Naive thymus-derived CD4-positive, alpha-beta T cell (primary cell): ENCODE measurements around the gene AMOTL1. TPM values are rescaled to one million over a fixed set of nuclear protein-coding genes. Genes with fewer than 3 reads are reported as not detected.

Source experiments
- ATAC-seq: fragments of 150-1000 bp; cut with Tn5 transposase; 2 replicates; pipeline ENCODE4 v1.10.0; 2021; ENCODE audit warnings: mild to moderate bottlenecking, moderate library complexity
- CTCF ChIA-PET: fragments of 350-600 bp; sonication (Branson Sonifier 250); formaldehyde crosslinking; loops from one replicate; lab custom pipeline; 2021; ENCODE audit warnings: antibody characterized with exemption; lab: Charles Lee
- POLR2A ChIA-PET: fragments of 350-600 bp; sonication (Branson Sonifier 250); formaldehyde crosslinking; loops from one replicate; lab custom pipeline; 2021; ENCODE audit warnings: antibody characterized with exemption, inconsistent platforms; lab: Charles Lee
- DNase-seq, 9 donors: peaks; one replicate each; pipeline versions ENCODE4 v3.0.0 to v3.0.0-alpha.2; 2020 to 2022; ENCODE audit warnings: mixed read lengths in 1 of 9
- H3K27ac ChIP-seq: one replicate; pipeline ENCODE4 v1.7.0; 2013; ENCODE audit warnings: mild to moderate bottlenecking, low read depth, low read length, moderate library complexity
- H3K27me3 ChIP-seq, 2 donors: one replicate each; pipeline ENCODE4 v1.7.0; 2013; ENCODE audit warnings: low read length in 2 of 2, mild to moderate bottlenecking in 2 of 2, moderate library complexity in 2 of 2; ENCODE audit not compliant: control insufficient read depth in 2 of 2, insufficient read depth in 2 of 2
- H3K36me3 ChIP-seq, 3 experiments: 1 replicate in 2 of 3; 2 replicates in 1 of 3; pipeline ENCODE4 v1.7.0; 2013; ENCODE audit warnings: low read length in 3 of 3, mild to moderate bottlenecking in 3 of 3, moderate library complexity in 1 of 3; ENCODE audit not compliant: insufficient read depth in 3 of 3, control insufficient read depth in 2 of 3
- H3K4me1 ChIP-seq, 2 donors: one replicate each; pipeline ENCODE4 v1.7.0; 2013; ENCODE audit warnings: low read length in 2 of 2, mild to moderate bottlenecking in 2 of 2, moderate library complexity in 1 of 2; ENCODE audit not compliant: control insufficient read depth in 2 of 2, insufficient read depth in 2 of 2
- H3K4me3 ChIP-seq: 2 replicates; pipeline ENCODE4 v1.7.0; 2013; ENCODE audit warnings: mild to moderate bottlenecking, low read length
- H3K9me3 ChIP-seq, 3 experiments: 1 replicate in 2 of 3; 2 replicates in 1 of 3; pipeline ENCODE4 v1.7.0; 2013; ENCODE audit warnings: low read length in 3 of 3; ENCODE audit not compliant: control insufficient read depth in 2 of 3
- H3K27ac Mint-ChIP-seq, 9 donors: one replicate each; pipeline ENCODE4 v1.8.0; 2020 to 2022; ENCODE audit warnings: mixed read lengths in 9 of 9, mild to moderate bottlenecking in 8 of 9, moderate library complexity in 5 of 9, inconsistent platforms in 2 of 9
- H3K27me3 Mint-ChIP-seq, 5 donors: one replicate each; pipeline ENCODE4 v1.8.0; 2021 to 2022; ENCODE audit warnings: mixed read lengths in 5 of 5, mild to moderate bottlenecking in 1 of 5
- H3K36me3 Mint-ChIP-seq, 5 donors: one replicate each; pipeline ENCODE4 v1.8.0; 2020 to 2022; ENCODE audit warnings: mixed read lengths in 5 of 5, mild to moderate bottlenecking in 3 of 5, inconsistent platforms in 1 of 5
- H3K4me1 Mint-ChIP-seq, 7 donors: one replicate each; pipeline ENCODE4 v1.8.0; 2020 to 2022; ENCODE audit warnings: mixed read lengths in 7 of 7, mild to moderate bottlenecking in 3 of 7, inconsistent platforms in 1 of 7
- H3K4me3 Mint-ChIP-seq, 10 donors: one replicate each; pipeline ENCODE4 v1.8.0; 2020 to 2022; ENCODE audit warnings: mild to moderate bottlenecking in 10 of 10, mixed read lengths in 10 of 10, moderate library complexity in 6 of 10, inconsistent platforms in 2 of 10
- H3K9me3 Mint-ChIP-seq, 11 donors: one replicate each; pipeline ENCODE4 v1.8.0; 2020 to 2022; ENCODE audit warnings: mixed read lengths in 11 of 11, mild to moderate bottlenecking in 4 of 11, inconsistent platforms in 1 of 11, moderate library complexity in 1 of 11
- intact Hi-C, 2 donors: fragments of 100-400 bp; cut with micrococcal nuclease; formaldehyde crosslinking; loops; one replicate each; pipeline ENCODE4 v1.15.1; 2023
- polyA plus RNA-seq, 2 donors: library from polyadenylated mRNA; unstranded; fragments of 300-500 nt; fragmentation: Illumina TruSeq; gene quantifications; one replicate each; pipeline ENCODE4 v1.2.3, GENCODE V29; 2021
- total RNA-seq, 6 experiments: library from RNA in 5 of 6; stranded (reverse) in 5 of 6; gene quantifications; 1 replicate in 5 of 6; 2 replicates in 1 of 6; pipeline ENCODE4 v1.2.3 and lab custom pipeline; 2021 to 2026

The AMOTL1 gene
- total and polyA plus RNA-seq, 7 experiments from 2014 or later = 0.05 to 6.3 (median 0.27) TPM; not detected in 2

DNA sequence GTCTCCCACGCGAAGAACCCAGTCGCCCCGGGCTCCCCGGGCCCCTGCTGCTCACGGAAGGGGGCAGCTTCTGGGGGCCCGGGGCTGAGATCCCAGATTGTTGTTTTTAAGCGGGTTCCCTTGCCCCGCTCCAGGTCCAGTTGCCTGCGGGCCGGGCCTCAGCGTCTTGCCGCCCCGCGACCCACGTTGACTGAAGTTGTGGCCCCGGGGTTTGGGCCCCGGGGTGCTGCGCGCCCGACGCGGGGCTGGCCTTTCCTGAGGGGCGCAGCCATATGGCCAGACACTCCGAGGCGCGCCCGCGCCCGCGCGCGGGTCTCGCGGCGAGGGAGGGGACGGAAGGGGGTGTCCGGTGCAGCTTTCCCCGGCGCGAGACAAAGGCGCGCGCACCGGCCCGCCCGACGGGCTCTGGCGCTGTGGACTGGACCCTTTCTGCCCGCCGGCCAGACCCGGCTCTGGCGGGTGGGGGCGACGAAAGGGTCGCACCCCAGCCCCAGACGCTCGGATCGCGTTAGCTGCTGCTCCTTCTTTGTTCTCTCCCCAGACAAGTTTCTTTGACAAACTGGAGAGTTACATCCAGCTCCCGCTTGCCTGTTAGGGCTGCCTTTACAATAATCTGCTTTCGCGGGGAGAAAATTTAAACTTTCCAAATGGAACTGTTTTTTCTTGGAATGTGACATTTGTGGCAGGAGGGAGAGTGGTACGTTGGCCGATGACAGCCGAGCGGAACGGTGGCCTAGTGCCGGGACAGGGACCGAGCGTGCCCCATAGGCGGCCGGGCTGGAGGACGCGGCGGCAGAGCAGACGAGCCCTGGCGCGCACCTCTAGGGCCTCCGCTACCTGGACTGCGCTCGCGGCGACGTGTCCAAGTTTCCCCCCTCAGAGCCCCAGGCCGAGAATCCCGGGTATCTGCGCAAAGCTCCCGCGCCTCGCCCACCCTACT is 716 bp downstream of the AMOTL1 start:
- peaks cover 0 to 4% (median 0%) of the 10 kb centered on the region in 5 donors for H3K36me3 Mint-ChIP-seq
- no peaks in the 10 kb centered on the region for H3K4me1 ChIP-seq
- H3K9me3 ChIP-seq = no peaks in the 10 kb centered on the region
- peak overlapping the region in 1 of 9 donors; percentile 66 for H3K27ac Mint-ChIP-seq
- no peaks in the 10 kb centered on the region for H3K27me3 ChIP-seq
- H3K36me3 ChIP-seq = no peaks in the 10 kb centered on the region
- DNase-seq = peak in 4 of 9 donors; percentile 6 to 25 (median 8)
- H3K4me3 Mint-ChIP-seq = peak overlapping the region; percentile 45 to 87 (median 78)
- ATAC-seq = peak; percentile 43
- ChIA-PET CTCF (no interaction called here), POLR2A (no interaction called here)
- H3K9me3 Mint-ChIP-seq = peaks cover 0 to 4% (median 0%) of the 10 kb centered on the region in 11 donors
- intact Hi-C loops = loop anchor here in 1 of 2 donors (5.0 kb wide), 1 partner anchor 147 kb away; no protein-coding TSS in a partner anchor
- peaks cover 45 to 49% (median 46%) of the 10 kb centered on the region in 5 donors for H3K27me3 Mint-ChIP-seq
- H3K27ac ChIP-seq = no peak overlapping the region
- H3K4me1 Mint-ChIP-seq = peaks cover 5 to 19% (median 13%) of the 10 kb centered on the region in 7 donors
- H3K4me3 ChIP-seq = no peak overlapping the region

DNA sequence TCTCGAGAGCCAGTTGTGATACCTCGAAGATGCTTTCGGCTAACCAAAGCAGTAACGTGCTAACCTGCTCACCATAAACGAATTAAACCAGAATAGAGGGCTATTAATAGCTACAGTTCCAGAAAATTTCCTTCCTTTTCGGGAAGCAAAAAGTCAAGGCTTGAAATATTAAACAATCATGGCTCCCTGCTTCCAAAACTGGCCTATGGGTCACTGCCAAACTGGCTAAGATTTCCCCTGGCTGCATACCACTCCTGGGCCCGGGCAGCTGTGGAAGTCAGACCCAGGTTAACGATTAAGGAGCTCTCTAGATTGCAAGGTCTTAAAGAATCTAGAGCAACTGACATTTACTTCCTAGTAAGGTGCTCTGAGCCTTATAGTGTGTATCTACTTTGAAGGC is 1.7 kb downstream of the AMOTL1 start:
- CTCF ChIA-PET = no interaction called here

DNA sequence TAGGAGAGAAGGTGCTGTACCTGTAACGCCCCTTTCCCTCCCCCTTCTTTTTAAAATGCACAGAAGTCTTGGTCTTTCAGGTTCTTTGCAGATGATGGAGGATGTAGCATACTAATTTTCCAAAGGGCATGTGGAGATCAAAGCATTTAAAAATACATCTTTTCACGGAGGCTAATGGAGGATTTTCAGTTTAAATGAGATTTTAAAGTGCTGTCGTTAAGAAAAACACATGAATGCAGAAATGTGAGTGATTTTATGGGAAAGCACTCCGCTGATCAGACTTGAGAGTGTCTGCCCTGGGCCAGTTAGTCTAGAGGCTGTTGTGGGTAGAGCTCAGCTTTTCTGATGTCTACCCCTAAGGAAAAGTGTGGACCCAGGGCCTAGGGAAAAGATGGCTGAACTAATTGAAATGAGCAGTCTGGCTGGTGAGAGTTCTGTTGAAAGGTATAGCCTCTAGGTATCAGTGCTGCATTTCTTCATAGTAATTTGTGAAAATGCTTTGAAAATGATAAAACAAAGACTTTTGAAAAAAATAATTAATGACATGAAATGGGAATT is 2.5 kb downstream of the AMOTL1 start:
- Histone ChIP-seq H3K27me3 (no peaks in the 10 kb centered on the region), H3K36me3 (no peaks in the 10 kb centered on the region), H3K4me1 (no peaks in the 10 kb centered on the region), H3K9me3 (no peaks in the 10 kb centered on the region), H3K4me3 (no peak overlapping the region), H3K27ac (no peak overlapping the region)
- peaks cover 0 to 4% (median 0%) of the 10 kb centered on the region in 5 donors for H3K36me3 Mint-ChIP-seq
- ATAC-seq (no peak), DNase-seq (no peak)
- intact Hi-C loops = no loop called here
- ChIA-PET POLR2A (no interaction called here), CTCF (no interaction called here)
- no peak overlapping the region for H3K27ac Mint-ChIP-seq
- peaks cover 0 to 4% (median 0%) of the 10 kb centered on the region in 11 donors for H3K9me3 Mint-ChIP-seq
- peaks cover 5 to 19% (median 13%) of the 10 kb centered on the region in 7 donors for H3K4me1 Mint-ChIP-seq
- H3K4me3 Mint-ChIP-seq = peak overlapping the region in 1 of 10 donors; percentile 4
- peaks cover 48 to 63% (median 57%) of the 10 kb centered on the region in 5 donors for H3K27me3 Mint-ChIP-seq

More for the DNA sequence above, 1.7 kb downstream of the AMOTL1 start:
- no peak for ATAC-seq
- Histone ChIP-seq H3K4me1 (no peaks in the 10 kb centered on the region), H3K27me3 (no peaks in the 10 kb centered on the region), H3K9me3 (no peaks in the 10 kb centered on the region), H3K36me3 (no peaks in the 10 kb centered on the region), H3K4me3 (no peak overlapping the region), H3K27ac (no peak overlapping the region)
- Mint-ChIP-seq H3K9me3 (peaks cover 0 to 4% (median 0%) of the 10 kb centered on the region in 11 donors), H3K36me3 (peaks cover 0 to 4% (median 0%) of the 10 kb centered on the region in 5 donors), H3K4me3 (peak overlapping the region in 9 of 10 donors; percentile 8 to 87 (median 76)), H3K27me3 (peaks cover 48 to 59% (median 53%) of the 10 kb centered on the region in 5 donors), H3K4me1 (peaks cover 5 to 19% (median 13%) of the 10 kb centered on the region in 7 donors), H3K27ac (no peak overlapping the region)
- no peak for DNase-seq
- intact Hi-C loops = loop anchor here in 1 of 2 donors (5.0 kb wide), 1 partner anchor 148 kb away; no protein-coding TSS in a partner anchor
- POLR2A ChIA-PET = no interaction called here

DNA sequence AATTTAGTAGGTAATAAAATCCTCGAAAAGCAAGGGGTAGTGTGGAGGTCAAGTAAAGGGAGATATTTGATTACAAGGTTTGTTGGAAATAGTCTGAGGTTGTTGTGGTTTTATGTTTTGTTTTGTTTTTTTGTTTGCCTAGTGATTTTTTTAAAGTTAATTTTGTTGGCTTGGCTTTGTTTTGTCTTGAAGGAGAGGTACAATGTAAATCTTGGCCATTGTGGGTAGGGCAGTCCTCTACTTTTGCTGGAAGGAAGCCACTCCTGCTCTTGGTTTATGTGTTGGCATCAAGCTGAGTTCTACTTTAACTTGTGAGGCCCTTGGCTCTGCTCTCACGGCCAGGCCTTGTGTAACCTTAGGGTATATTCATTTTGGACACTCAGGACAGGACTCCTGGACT is 3.2 kb downstream of the AMOTL1 start:
- DNase-seq (no peak), ATAC-seq (no peak)
- CTCF ChIA-PET = interaction anchor here (0.8 kb wide), 1 partner anchor 17 kb away, joined by 3 read pairs; no protein-coding TSS in a partner anchor
- no peaks in the 10 kb centered on the region for H3K27me3 ChIP-seq
- intact Hi-C loops = no loop called here
- H3K4me1 ChIP-seq = no peaks in the 10 kb centered on the region
- H3K9me3 ChIP-seq = no peaks in the 10 kb centered on the region
- Mint-ChIP-seq H3K4me3 (no peak overlapping the region), H3K27ac (no peak overlapping the region), H3K36me3 (peaks cover 0 to 4% (median 0%) of the 10 kb centered on the region in 5 donors), H3K4me1 (peaks cover 5 to 21% (median 15%) of the 10 kb centered on the region in 7 donors), H3K27me3 (peaks cover 48 to 63% (median 57%) of the 10 kb centered on the region in 5 donors), H3K9me3 (peaks cover 0 to 4% (median 0%) of the 10 kb centered on the region in 11 donors)
- no peaks in the 10 kb centered on the region for H3K36me3 ChIP-seq
- H3K27ac ChIP-seq = no peak overlapping the region
- H3K4me3 ChIP-seq = no peak overlapping the region
- POLR2A ChIA-PET = no interaction called here

DNA sequence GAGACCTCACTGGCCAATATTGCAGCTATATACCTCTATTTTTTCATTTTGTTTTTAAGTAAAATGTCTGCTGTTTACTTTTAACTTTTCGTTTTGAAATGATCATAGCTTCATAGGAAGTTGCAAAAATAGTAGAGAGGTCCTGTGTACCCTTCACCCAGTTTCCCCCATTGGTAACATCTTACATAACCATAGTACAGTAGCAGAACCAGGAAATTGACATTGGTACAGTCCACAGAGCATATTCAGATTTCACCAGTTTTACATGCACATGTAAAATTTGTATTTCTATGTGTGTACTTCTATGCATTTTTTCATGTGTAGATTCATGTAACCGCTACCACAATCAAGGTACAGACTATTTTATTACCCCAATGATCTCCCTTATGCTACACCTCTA is 3.8 kb downstream of the AMOTL1 start:
- H3K36me3 Mint-ChIP-seq = peaks cover 0 to 4% (median 0%) of the 10 kb centered on the region in 5 donors
- H3K27me3 Mint-ChIP-seq = peaks cover 48 to 63% (median 57%) of the 10 kb centered on the region in 5 donors
- Histone ChIP-seq H3K9me3 (no peaks in the 10 kb centered on the region), H3K27me3 (no peaks in the 10 kb centered on the region), H3K27ac (no peak overlapping the region), H3K4me3 (no peak overlapping the region), H3K36me3 (no peaks in the 10 kb centered on the region), H3K4me1 (no peaks in the 10 kb centered on the region)
- peaks cover 5 to 23% (median 16%) of the 10 kb centered on the region in 7 donors for H3K4me1 Mint-ChIP-seq
- CTCF ChIA-PET = interaction anchor here (0.8 kb wide), 1 partner anchor 16 kb away, joined by 3 read pairs; no protein-coding TSS in a partner anchor
- ATAC-seq = no peak
- peaks cover 0 to 4% (median 0%) of the 10 kb centered on the region in 11 donors for H3K9me3 Mint-ChIP-seq
- POLR2A ChIA-PET = interaction anchor here (0.7 kb wide), 1 partner anchor 48 kb away, joined by 3 read pairs; no protein-coding TSS in a partner anchor
- DNase-seq = no peak
- H3K4me3 Mint-ChIP-seq = no peak overlapping the region
- H3K27ac Mint-ChIP-seq = no peak overlapping the region
- intact Hi-C loops = no loop called here

DNA sequence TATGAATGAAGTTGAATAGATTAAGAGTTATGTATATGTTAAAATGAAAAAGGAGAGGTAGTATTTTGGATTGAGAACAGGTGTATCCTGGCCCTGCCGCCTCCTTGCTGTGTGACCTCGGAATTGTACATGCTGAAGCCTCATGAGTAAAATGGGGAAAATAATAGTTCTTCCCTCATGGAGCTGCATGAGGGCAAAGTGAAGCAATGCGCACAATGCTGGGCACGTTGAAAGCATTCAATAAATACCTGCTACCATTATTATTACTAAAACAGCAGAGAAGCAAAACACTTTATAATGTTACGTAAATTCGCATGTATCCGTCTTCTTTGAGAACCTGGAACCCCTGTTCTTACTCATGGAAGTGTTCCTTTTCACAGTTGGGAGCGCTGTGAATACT is 5.7 kb downstream of the AMOTL1 start:
- no peaks in the 10 kb centered on the region for H3K27me3 ChIP-seq
- H3K4me3 Mint-ChIP-seq = no peak overlapping the region
- H3K9me3 ChIP-seq = no peaks in the 10 kb centered on the region
- peaks cover 43 to 69% (median 60%) of the 10 kb centered on the region in 5 donors for H3K27me3 Mint-ChIP-seq
- DNase-seq = no peak
- H3K36me3 Mint-ChIP-seq = peaks cover 0 to 4% (median 0%) of the 10 kb centered on the region in 5 donors
- no peak overlapping the region for H3K4me3 ChIP-seq
- ChIA-PET CTCF (no interaction called here), POLR2A (no interaction called here)
- no peak overlapping the region for H3K27ac ChIP-seq
- H3K4me1 Mint-ChIP-seq = peaks cover 0 to 18% (median 13%) of the 10 kb centered on the region in 7 donors
- ATAC-seq = no peak
- intact Hi-C loops = no loop called here
- no peaks in the 10 kb centered on the region for H3K4me1 ChIP-seq
- H3K36me3 ChIP-seq = no peaks in the 10 kb centered on the region
- peaks cover 0 to 4% (median 0%) of the 10 kb centered on the region in 11 donors for H3K9me3 Mint-ChIP-seq
- no peak overlapping the region for H3K27ac Mint-ChIP-seq
